A549 (cell line): Measurements from ENCODE around the gene AOAH.

ENCODE experiments used
- CHD2 ChIP-seq: fragments of 150-350 bp; IDR thresholded peaks from 2 replicates; pipeline ENCODE4 v1.6.1; 2014; ENCODE audit warnings: low read length; ENCODE audit not compliant: partially characterized antibody
- GATA3 ChIP-seq: IDR thresholded peaks from 2 replicates; pipeline ENCODE4 v1.6.1; 2012; ENCODE audit warnings: borderline replicate concordance
- MYC ChIP-seq: IDR thresholded peaks from 2 replicates; pipeline ENCODE4 v1.6.1; 2012; ENCODE audit warnings: mild to moderate bottlenecking, inconsistent platforms, low read length, improper control_type of control experiment, borderline replicate concordance
- NR3C1 ChIP-seq: fragments of >200 bp; sonication (Bioruptor Twin); formaldehyde crosslinking; IDR thresholded peaks from 3 replicates; pipeline ENCODE4 v1.6.1; 2017
- POLR2A ChIP-seq: IDR thresholded peaks from 2 replicates; pipeline ENCODE4 v1.6.1; 2012; ENCODE audit warnings: mild to moderate bottlenecking, low read length
- RAD21 ChIP-seq, 2 experiments: fragments of >200 bp in 1 of 2; sonication (Bioruptor Twin) in 1 of 2; formaldehyde crosslinking in 1 of 2; IDR thresholded peaks in 1 of 2; conservative IDR thresholded peaks in 1 of 2; 2 replicates in 1 of 2; 3 replicates in 1 of 2; pipeline ENCODE4 v1.6.1; 2012 to 2018; ENCODE audit warnings: inconsistent platforms in 1 of 2
- TP53 ChIP-seq: fragments of 250-450 bp; sonication (Bioruptor Pico); IDR thresholded peaks from 2 replicates; pipeline ENCODE4 v1.5.0; 2021; ENCODE audit warnings: mild to moderate bottlenecking, moderate library complexity
- TF ChIP-seq, protein P1 (sequence below): fragments of >200 bp; sonication (Bioruptor Twin); formaldehyde crosslinking; IDR thresholded peaks from 3 replicates; pipeline ENCODE4 v1.5.1; 2016
- TF ChIP-seq, protein P2 (sequence below): IDR thresholded peaks from 2 replicates; pipeline ENCODE4 v1.6.1; 2012
- TF ChIP-seq, protein P3 (sequence below): IDR thresholded peaks from 2 replicates; pipeline ENCODE4 v1.6.1; 2012; ENCODE audit warnings: low read depth, borderline replicate concordance
- TF ChIP-seq, protein P4 (sequence below): fragments of 250-450 bp; sonication (Bioruptor Pico); IDR thresholded peaks from 2 replicates; pipeline ENCODE4 v1.5.0; 2021; ENCODE audit warnings: mild to moderate bottlenecking, moderate library complexity, borderline replicate concordance
- TF ChIP-seq, protein P5 (sequence below): fragments of 150-350 bp; IDR thresholded peaks from 2 replicates; pipeline ENCODE4 v1.6.1; 2014; ENCODE audit warnings: low read depth, mild to moderate bottlenecking, low read length

DNA sequence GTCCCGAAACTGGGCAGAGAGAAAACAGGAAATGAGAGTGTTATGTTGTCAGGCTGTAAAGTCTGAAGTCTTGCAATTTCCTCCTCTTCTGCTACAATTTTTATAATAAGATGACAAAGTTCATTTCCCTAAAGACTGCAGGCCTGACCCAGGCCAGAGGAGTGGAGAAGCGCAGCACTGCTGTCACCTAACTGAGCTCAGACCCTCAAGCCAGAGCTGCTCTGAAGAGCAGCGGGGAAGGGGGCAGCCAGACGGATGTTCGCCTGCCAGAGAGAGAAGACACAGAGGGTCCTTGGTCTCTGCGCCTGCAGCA is 12.6 kb upstream of the AOAH start:
- TF ChIP-seq, protein P1, sequence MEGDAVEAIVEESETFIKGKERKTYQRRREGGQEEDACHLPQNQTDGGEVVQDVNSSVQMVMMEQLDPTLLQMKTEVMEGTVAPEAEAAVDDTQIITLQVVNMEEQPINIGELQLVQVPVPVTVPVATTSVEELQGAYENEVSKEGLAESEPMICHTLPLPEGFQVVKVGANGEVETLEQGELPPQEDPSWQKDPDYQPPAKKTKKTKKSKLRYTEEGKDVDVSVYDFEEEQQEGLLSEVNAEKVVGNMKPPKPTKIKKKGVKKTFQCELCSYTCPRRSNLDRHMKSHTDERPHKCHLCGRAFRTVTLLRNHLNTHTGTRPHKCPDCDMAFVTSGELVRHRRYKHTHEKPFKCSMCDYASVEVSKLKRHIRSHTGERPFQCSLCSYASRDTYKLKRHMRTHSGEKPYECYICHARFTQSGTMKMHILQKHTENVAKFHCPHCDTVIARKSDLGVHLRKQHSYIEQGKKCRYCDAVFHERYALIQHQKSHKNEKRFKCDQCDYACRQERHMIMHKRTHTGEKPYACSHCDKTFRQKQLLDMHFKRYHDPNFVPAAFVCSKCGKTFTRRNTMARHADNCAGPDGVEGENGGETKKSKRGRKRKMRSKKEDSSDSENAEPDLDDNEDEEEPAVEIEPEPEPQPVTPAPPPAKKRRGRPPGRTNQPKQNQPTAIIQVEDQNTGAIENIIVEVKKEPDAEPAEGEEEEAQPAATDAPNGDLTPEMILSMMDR = no peak
- TF ChIP-seq TP53 = no peak
- no peak for TF ChIP-seq MYC
- no peak for TF ChIP-seq NR3C1
- TF ChIP-seq, protein P2, sequence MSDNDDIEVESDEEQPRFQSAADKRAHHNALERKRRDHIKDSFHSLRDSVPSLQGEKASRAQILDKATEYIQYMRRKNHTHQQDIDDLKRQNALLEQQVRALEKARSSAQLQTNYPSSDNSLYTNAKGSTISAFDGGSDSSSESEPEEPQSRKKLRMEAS = no peak
- TF ChIP-seq, protein P3, sequence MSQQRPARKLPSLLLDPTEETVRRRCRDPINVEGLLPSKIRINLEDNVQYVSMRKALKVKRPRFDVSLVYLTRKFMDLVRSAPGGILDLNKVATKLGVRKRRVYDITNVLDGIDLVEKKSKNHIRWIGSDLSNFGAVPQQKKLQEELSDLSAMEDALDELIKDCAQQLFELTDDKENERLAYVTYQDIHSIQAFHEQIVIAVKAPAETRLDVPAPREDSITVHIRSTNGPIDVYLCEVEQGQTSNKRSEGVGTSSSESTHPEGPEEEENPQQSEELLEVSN = no peak
- TF ChIP-seq RAD21 (conservative IDR thresholded peaks at IDR 0.05 in 1 of 2, IDR thresholded peaks at IDR 0.05 in 1 of 2) = no peak
- TF ChIP-seq, protein P4, sequence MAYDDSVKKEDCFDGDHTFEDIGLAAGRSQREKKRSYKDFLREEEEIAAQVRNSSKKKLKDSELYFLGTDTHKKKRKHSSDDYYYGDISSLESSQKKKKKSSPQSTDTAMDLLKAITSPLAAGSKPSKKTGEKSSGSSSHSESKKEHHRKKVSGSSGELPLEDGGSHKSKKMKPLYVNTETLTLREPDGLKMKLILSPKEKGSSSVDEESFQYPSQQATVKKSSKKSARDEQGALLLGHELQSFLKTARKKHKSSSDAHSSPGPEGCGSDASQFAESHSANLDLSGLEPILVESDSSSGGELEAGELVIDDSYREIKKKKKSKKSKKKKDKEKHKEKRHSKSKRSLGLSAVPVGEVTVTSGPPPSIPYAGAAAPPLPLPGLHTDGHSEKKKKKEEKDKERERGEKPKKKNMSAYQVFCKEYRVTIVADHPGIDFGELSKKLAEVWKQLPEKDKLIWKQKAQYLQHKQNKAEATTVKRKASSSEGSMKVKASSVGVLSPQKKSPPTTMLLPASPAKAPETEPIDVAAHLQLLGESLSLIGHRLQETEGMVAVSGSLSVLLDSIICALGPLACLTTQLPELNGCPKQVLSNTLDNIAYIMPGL (CRISPR knock-in tag) = no peak
- TF ChIP-seq, protein P5, sequence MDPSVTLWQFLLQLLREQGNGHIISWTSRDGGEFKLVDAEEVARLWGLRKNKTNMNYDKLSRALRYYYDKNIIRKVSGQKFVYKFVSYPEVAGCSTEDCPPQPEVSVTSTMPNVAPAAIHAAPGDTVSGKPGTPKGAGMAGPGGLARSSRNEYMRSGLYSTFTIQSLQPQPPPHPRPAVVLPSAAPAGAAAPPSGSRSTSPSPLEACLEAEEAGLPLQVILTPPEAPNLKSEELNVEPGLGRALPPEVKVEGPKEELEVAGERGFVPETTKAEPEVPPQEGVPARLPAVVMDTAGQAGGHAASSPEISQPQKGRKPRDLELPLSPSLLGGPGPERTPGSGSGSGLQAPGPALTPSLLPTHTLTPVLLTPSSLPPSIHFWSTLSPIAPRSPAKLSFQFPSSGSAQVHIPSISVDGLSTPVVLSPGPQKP = no peak
- TF ChIP-seq CHD2 = no peak
- TF ChIP-seq POLR2A = no peak
- TF ChIP-seq GATA3 = no peak
